ENCODE data around the gene PADI1.

- TF ChIP-seq CTCF (IDR thresholded peaks at IDR 0.05) (no peak), POLR2A (IDR thresholded peaks at IDR 0.05) (no peak)
These were observed 82.3 kb downstream of the PADI1 start for GRCh38 chr1:17287130-17287776.
